Measurements from ENCODE around the gene CYP2C9.

DNA sequence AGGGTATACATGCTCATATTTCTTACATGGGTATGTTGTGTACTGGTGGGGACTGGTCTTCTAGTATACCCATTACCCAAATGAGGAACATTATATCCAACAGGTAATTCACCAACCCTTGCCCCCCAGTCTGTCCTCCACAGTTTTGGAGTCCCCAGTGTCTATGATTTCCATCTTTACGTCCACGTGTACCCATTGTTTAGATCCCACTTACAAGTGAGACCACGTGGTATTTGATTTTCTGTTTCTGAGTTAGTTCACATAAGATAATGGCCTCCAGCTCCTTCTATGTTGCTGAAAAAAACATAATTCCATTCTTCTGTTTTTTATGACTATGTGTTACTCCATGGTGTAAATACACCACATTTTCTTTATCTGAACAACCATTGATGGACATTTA lies 49.3 kb upstream of the CYP2C9 start:
- TF ChIP-seq CTCF (optimal IDR thresholded peaks at IDR 0.05 in 1 of 3, IDR thresholded peaks at IDR 0.05 in 1 of 3, conservative IDR thresholded peaks at IDR 0.05 in 1 of 3; ENCODE audit: extremely low read depth in 1 of 3, insufficient read depth in 2 of 3, low read length in 3 of 3) (no peak), EZH2 (IDR thresholded peaks at IDR 0.05; ENCODE audit: low read length) (no peak)

Measured in keratinocyte (primary cell).